ENCODE measurements around the gene AKT3. TPM values are rescaled to one million over a fixed set of nuclear protein-coding genes. Genes with fewer than 3 reads are reported as not detected.

Gene AKT3
- total and polyA plus RNA-seq, 8 donors, result 5.5 to 100 (median 13.8) TPM

DNA sequence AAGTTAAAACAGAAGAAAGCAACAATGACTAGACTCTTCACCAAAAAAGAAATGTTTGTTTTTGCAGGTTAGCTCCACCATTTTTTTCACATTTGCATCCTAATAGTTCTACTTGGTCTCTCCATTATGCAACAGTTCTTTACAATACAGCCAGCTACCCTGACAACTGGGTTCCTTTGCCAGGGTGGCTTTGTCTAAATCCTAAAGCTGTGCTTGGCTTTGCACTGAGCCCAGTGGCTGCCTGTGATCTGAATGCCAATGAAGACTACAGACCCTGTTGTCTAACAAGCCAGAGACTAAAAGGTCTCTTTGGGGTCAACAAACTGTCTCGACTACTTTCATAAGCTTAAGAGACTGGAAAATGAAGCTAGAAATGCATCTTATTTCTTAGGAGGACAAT is 112.0 kb downstream of the AKT3 start:
- no peak overlapping the region for H3K4me3 ChIP-seq
- no peaks in the 10 kb centered on the region for H3K36me3 ChIP-seq
- intact Hi-C loops (cut with DNase I; ENCODE audit: low total_unique reads), result no loop called here
- no peaks in the 10 kb centered on the region for H3K9me3 ChIP-seq
- DNase-seq, result no peak
- TF ChIP-seq EP300 (IDR thresholded peaks at IDR 0.05) (no peak), POLR2A (IDR thresholded peaks at IDR 0.05) (no peak), POLR2AphosphoS5 (IDR thresholded peaks at IDR 0.05) (no peak)
- TF ChIP-seq, protein P1, sequence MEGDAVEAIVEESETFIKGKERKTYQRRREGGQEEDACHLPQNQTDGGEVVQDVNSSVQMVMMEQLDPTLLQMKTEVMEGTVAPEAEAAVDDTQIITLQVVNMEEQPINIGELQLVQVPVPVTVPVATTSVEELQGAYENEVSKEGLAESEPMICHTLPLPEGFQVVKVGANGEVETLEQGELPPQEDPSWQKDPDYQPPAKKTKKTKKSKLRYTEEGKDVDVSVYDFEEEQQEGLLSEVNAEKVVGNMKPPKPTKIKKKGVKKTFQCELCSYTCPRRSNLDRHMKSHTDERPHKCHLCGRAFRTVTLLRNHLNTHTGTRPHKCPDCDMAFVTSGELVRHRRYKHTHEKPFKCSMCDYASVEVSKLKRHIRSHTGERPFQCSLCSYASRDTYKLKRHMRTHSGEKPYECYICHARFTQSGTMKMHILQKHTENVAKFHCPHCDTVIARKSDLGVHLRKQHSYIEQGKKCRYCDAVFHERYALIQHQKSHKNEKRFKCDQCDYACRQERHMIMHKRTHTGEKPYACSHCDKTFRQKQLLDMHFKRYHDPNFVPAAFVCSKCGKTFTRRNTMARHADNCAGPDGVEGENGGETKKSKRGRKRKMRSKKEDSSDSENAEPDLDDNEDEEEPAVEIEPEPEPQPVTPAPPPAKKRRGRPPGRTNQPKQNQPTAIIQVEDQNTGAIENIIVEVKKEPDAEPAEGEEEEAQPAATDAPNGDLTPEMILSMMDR (IDR thresholded peaks at IDR 0.05), result no peak
- peaks cover 0 to 34% (median 15%) of the 10 kb centered on the region in 4 donors for H3K4me1 ChIP-seq
- 48 to 80% (median 65%) methylated on average over 1 of the region's 1 CpG for WGBS, 5 donors
- no peak overlapping the region for H3K27ac ChIP-seq
- H3K27me3 ChIP-seq, result no peaks in the 10 kb centered on the region

DNA sequence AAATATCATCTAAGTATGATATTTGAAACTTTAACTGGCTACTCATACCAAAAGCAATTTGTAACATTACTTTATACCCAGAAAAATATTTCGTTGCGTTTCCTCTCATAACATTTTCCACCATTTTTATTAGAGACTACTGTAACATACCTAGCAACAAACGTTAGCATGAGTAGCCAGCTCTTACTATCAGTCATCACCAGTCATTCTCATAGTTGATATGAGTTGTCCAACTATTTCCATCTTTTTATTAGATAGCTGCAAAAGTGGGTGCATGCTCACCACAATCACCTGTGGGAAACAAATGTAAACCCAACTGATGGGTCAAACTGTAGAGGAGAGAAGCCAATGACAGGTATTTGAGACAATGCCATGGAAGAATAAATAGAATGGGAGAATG is 114.6 kb downstream of the AKT3 start:
- intact Hi-C loops (cut with DNase I; ENCODE audit: low total_unique reads), result no loop called here
- DNase-seq, result no peak
- Histone ChIP-seq H3K36me3 (no peaks in the 10 kb centered on the region), H3K4me1 (peaks cover 4 to 38% (median 21%) of the 10 kb centered on the region in 4 donors), H3K9me3 (no peaks in the 10 kb centered on the region), H3K27me3 (no peaks in the 10 kb centered on the region), H3K27ac (no peak overlapping the region), H3K4me3 (no peak overlapping the region)
- WGBS, 5 donors, result 80 to 90% (median 85%) methylated on average over 3 of the region's 3 CpGs
- TF ChIP-seq, protein P1 (IDR thresholded peaks at IDR 0.05), result no peak
- TF ChIP-seq POLR2AphosphoS5 (IDR thresholded peaks at IDR 0.05) (no peak), POLR2A (IDR thresholded peaks at IDR 0.05) (no peak), EP300 (IDR thresholded peaks at IDR 0.05) (no peak)

DNA sequence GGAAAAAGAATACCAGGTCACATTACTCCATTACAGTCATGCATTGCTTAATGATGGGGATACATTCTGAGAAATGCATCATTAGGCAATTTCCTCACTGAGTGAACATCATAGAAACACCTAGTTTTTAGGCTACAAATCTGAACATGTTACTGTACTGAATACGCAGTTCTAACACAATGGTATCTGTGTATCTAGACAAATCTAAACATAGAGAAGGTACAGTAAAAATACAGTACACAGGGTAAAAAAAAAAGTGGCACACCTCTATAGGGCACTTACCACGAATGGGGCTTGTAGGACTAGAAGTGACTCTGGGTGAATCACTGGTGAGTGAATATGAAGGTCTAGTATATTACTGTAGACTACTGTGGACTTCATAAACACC is 115.7 kb downstream of the AKT3 start:
- no peaks in the 10 kb centered on the region for H3K9me3 ChIP-seq
- peaks cover under 1 to 31% (median 17%) of the 10 kb centered on the region in 4 donors for H3K4me1 ChIP-seq
- H3K27ac ChIP-seq, result no peak overlapping the region
- no peak for TF ChIP-seq EP300 (IDR thresholded peaks at IDR 0.05)
- TF ChIP-seq, protein P1 (IDR thresholded peaks at IDR 0.05), result no peak
- TF ChIP-seq POLR2AphosphoS5 (IDR thresholded peaks at IDR 0.05), result no peak
- no peak for TF ChIP-seq POLR2A (IDR thresholded peaks at IDR 0.05)
- intact Hi-C loops (cut with DNase I; ENCODE audit: low total_unique reads), result no loop called here
- no peaks in the 10 kb centered on the region for H3K27me3 ChIP-seq
- no peak for DNase-seq
- no peak overlapping the region for H3K4me3 ChIP-seq
- WGBS, 5 donors, result 36 to 75% (median 43%) methylated on average over 2 of the region's 2 CpGs
- H3K36me3 ChIP-seq, result no peaks in the 10 kb centered on the region

DNA sequence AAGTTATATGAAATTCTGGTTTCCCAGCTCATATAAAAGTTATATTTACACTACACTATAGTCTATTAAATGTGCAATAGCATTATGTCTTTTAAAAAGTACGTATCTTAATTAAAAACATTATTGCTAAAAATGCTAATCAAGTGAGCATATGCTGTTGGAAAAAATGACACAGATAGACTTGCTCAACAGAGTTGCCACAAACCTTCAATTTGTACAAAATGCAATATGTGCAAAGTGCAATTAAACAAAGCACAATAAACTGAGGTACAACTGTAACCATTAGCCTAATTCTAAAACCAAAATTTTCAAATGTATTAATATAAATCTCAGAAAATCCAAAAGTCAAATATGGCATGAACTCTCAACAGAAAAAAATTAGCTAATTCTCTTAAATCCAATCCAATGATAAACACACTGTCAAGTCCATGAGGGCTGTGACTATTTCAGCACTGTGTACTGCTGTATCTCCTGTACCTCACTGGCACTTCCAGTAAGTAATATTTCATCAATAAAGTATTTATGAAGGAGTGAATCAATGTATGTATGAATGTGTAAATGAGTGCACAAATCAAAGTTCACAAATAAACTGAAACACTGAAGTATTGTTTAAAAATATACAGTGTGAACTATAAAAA is 116.3 kb downstream of the AKT3 start:
- intact Hi-C loops (cut with DNase I; ENCODE audit: low total_unique reads), result no loop called here
- no peak for DNase-seq
- H3K9me3 ChIP-seq, result no peaks in the 10 kb centered on the region
- H3K27ac ChIP-seq, result no peak overlapping the region
- 92 to 99% (median 96%) methylated on average over 1 of the region's 1 CpG for WGBS, 5 donors
- H3K36me3 ChIP-seq, result no peaks in the 10 kb centered on the region
- peaks cover 0 to 29% (median 16%) of the 10 kb centered on the region in 4 donors for H3K4me1 ChIP-seq
- H3K27me3 ChIP-seq, result no peaks in the 10 kb centered on the region
- no peak overlapping the region for H3K4me3 ChIP-seq
- no peak for TF ChIP-seq EP300 (IDR thresholded peaks at IDR 0.05)
- TF ChIP-seq POLR2AphosphoS5 (IDR thresholded peaks at IDR 0.05), result no peak
- no peak for TF ChIP-seq POLR2A (IDR thresholded peaks at IDR 0.05)
- TF ChIP-seq, protein P1 (IDR thresholded peaks at IDR 0.05), result no peak
